Naive thymus-derived CD8-positive, alpha-beta T cell (primary cell): ENCODE data around the gene RHEB. TPM values are rescaled to one million over a fixed set of nuclear protein-coding genes. Genes with fewer than 3 reads are reported as not detected.
A peak's percentile ranks its signal among the peaks of the same experiment; 100 is the strongest.

Source experiments
- ATAC-seq, 2 donors: fragments of 150-1000 bp; cut with Tn5 transposase in 1 of 2; sonication (Bioruptor Pico), chemical (Tn5 transposase) in 1 of 2; 1 replicate in 1 of 2; 2 replicates in 1 of 2; pipeline ENCODE4 v1.10.0; 2021; ENCODE audit warnings: mild to moderate bottlenecking in 2 of 2, moderate library complexity in 2 of 2
- POLR2A ChIA-PET: fragments of 350-600 bp; sonication (Branson Sonifier 250); formaldehyde crosslinking; loops from one replicate; lab custom pipeline; 2021; ENCODE audit warnings: antibody characterized with exemption; lab: Charles Lee
- DNase-seq, 10 donors: peaks; one replicate each; pipeline versions ENCODE4 v3.0.0 to v3.0.0-alpha.2; 2020 to 2022
- H3K27ac Mint-ChIP-seq, 10 donors: one replicate each; pipeline ENCODE4 v1.8.0; 2020 to 2022; ENCODE audit warnings: mild to moderate bottlenecking in 10 of 10, mixed read lengths in 10 of 10, moderate library complexity in 4 of 10, inconsistent platforms in 1 of 10
- H3K27me3 Mint-ChIP-seq, 5 donors: one replicate each; pipeline ENCODE4 v1.8.0; 2021 to 2022; ENCODE audit warnings: mixed read lengths in 5 of 5
- H3K36me3 Mint-ChIP-seq, 3 donors: one replicate each; pipeline ENCODE4 v1.8.0; 2020 to 2022; ENCODE audit warnings: mixed read lengths in 3 of 3, mild to moderate bottlenecking in 2 of 3, inconsistent platforms in 1 of 3
- H3K4me1 Mint-ChIP-seq, 4 donors: one replicate each; pipeline ENCODE4 v1.8.0; 2021 to 2022; ENCODE audit warnings: mixed read lengths in 4 of 4
- H3K4me3 Mint-ChIP-seq, 10 donors: one replicate each; pipeline ENCODE4 v1.8.0; 2020 to 2022; ENCODE audit warnings: mild to moderate bottlenecking in 10 of 10, mixed read lengths in 10 of 10, moderate library complexity in 6 of 10, inconsistent platforms in 1 of 10
- H3K9me3 Mint-ChIP-seq, 9 donors: one replicate each; pipeline ENCODE4 v1.8.0; 2020 to 2022; ENCODE audit warnings: mixed read lengths in 9 of 9, mild to moderate bottlenecking in 3 of 9, inconsistent platforms in 1 of 9, moderate library complexity in 1 of 9
- polyA plus RNA-seq, 3 donors: library from polyadenylated mRNA; unstranded; fragments of 300-500 nt; fragmentation: Illumina TruSeq; gene quantifications; one replicate each; pipeline ENCODE4 v1.2.3, GENCODE V29; 2021
- total RNA-seq, 8 experiments: library from RNA in 2 of 8; stranded (reverse) in 2 of 8; gene quantifications; one replicate each; pipeline ENCODE4 v1.2.3 and lab custom pipeline; 2021 to 2026

The RHEB gene
- total and polyA plus RNA-seq, 5 experiments from 2014 or later, result 31.2 to 48.8 (median 43.7) TPM

DNA sequence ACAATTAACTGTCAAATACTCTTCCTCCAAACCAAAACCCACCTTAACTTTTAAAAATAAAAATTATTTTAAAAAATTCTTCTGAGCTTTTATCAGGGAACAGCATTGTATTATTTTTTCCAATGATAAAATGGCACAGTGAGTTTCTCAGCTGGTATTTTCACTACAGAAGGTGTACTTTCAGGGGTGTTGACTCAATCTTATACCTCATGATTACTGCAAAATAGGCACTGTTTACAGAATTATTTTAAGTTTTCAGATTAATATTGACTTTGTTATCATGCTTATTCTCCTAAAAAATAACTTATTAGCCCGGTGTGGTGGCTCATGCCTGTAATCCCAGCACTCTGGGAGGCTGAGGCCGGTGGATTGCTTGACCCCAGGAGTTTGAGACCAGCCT is 24.3 kb downstream of the RHEB start:
- POLR2A ChIA-PET, result no interaction called here
- H3K27ac Mint-ChIP-seq, result no peak overlapping the region
- no peaks in the 10 kb centered on the region for H3K27me3 Mint-ChIP-seq
- ATAC-seq (no peak), DNase-seq (no peak)
- H3K4me3 Mint-ChIP-seq, result no peak overlapping the region
- H3K9me3 Mint-ChIP-seq, result no peaks in the 10 kb centered on the region
- H3K4me1 Mint-ChIP-seq, result peaks cover 34 to 70% (median 65%) of the 10 kb centered on the region in 4 donors
- H3K36me3 Mint-ChIP-seq, result peaks cover 0 to 7% (median 0%) of the 10 kb centered on the region in 3 donors

GRCh38 chr7:151494298-151495284 is 25.1 kb downstream of the RHEB start:
- POLR2A ChIA-PET, result no interaction called here
- H3K27ac Mint-ChIP-seq, result peak overlapping the region in 6 of 10 donors; percentile 17 to 77 (median 53)
- DNase-seq (no peak), ATAC-seq (no peak)
- peaks cover 32 to 63% (median 59%) of the 10 kb centered on the region in 4 donors for H3K4me1 Mint-ChIP-seq
- no peaks in the 10 kb centered on the region for H3K27me3 Mint-ChIP-seq
- H3K9me3 Mint-ChIP-seq, result no peaks in the 10 kb centered on the region
- H3K4me3 Mint-ChIP-seq, result peak overlapping the region in 4 of 10 donors; percentile 8 to 43 (median 18)
- peaks cover 0 to 14% (median 0%) of the 10 kb centered on the region in 3 donors for H3K36me3 Mint-ChIP-seq

DNA sequence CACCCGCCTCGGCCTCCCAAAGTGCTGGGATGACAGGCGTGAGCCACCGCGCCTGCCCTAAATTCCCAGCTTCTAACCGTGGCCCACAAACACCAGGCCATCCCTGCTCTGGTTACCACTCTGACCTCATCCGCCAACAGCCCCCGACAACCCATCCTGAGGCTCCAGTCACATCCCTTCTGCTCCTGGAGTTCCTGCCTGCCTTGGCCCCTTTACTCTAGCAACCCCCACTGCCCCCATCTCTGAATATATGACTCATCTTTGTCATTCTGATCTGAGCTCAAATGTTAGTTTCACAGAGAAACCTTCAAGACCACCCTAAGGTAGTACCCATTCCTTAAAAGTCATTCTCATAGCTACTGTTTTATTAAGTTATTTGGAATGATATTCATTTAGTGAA is 26.6 kb downstream of the RHEB start:
- ATAC-seq (no peak), DNase-seq (no peak)
- Mint-ChIP-seq H3K27me3 (no peaks in the 10 kb centered on the region), H3K27ac (peak overlapping the region in 2 of 10 donors; percentile 49 to 74), H3K4me3 (no peak overlapping the region), H3K9me3 (no peaks in the 10 kb centered on the region), H3K4me1 (peaks cover 24 to 50% (median 46%) of the 10 kb centered on the region in 4 donors), H3K36me3 (peaks cover 4 to 29% (median 4%) of the 10 kb centered on the region in 3 donors)
- POLR2A ChIA-PET, result no interaction called here

GRCh38 chr7:151491859-151492258 is 27.8 kb downstream of the RHEB start:
- Mint-ChIP-seq H3K9me3 (no peaks in the 10 kb centered on the region), H3K27me3 (no peaks in the 10 kb centered on the region), H3K4me1 (peaks cover 16 to 38% (median 35%) of the 10 kb centered on the region in 4 donors), H3K4me3 (no peak overlapping the region), H3K36me3 (peaks cover 4 to 41% (median 4%) of the 10 kb centered on the region in 3 donors), H3K27ac (no peak overlapping the region)
- no peak for DNase-seq
- no peak for ATAC-seq
- POLR2A ChIA-PET, result interaction anchor here (0.7 kb wide), 1 partner anchor 1162 kb away, joined by 3 read pairs; no protein-coding TSS in a partner anchor

GRCh38 chr7:151490456-151491105 is 29.1 kb downstream of the RHEB start:
- POLR2A ChIA-PET, result no interaction called here
- H3K4me3 Mint-ChIP-seq, result no peak overlapping the region
- no peak for DNase-seq
- H3K9me3 Mint-ChIP-seq, result no peaks in the 10 kb centered on the region
- no peak for ATAC-seq
- H3K27ac Mint-ChIP-seq, result peak overlapping the region in 2 of 10 donors; percentile 42 to 48
- H3K36me3 Mint-ChIP-seq, result peaks cover 4 to 54% (median 7%) of the 10 kb centered on the region in 3 donors
- peaks cover 17 to 33% (median 28%) of the 10 kb centered on the region in 4 donors for H3K4me1 Mint-ChIP-seq
- no peaks in the 10 kb centered on the region for H3K27me3 Mint-ChIP-seq

GRCh38 chr7:151489498-151489897 is 30.2 kb downstream of the RHEB start:
- DNase-seq, result no peak
- POLR2A ChIA-PET, result no interaction called here
- peaks cover 19 to 29% (median 27%) of the 10 kb centered on the region in 4 donors for H3K4me1 Mint-ChIP-seq
- peaks cover 4 to 64% (median 10%) of the 10 kb centered on the region in 3 donors for H3K36me3 Mint-ChIP-seq
- H3K27me3 Mint-ChIP-seq, result no peaks in the 10 kb centered on the region
- ATAC-seq, result no peak
- no peak overlapping the region for H3K27ac Mint-ChIP-seq
- H3K9me3 Mint-ChIP-seq, result no peaks in the 10 kb centered on the region
- H3K4me3 Mint-ChIP-seq, result no peak overlapping the region

GRCh38 chr7:151488096-151488495 is 31.6 kb downstream of the RHEB start:
- DNase-seq (no peak), ATAC-seq (no peak)
- POLR2A ChIA-PET, result no interaction called here
- Mint-ChIP-seq H3K4me1 (peaks cover 15 to 21% (median 17%) of the 10 kb centered on the region in 4 donors), H3K36me3 (peaks cover 5 to 77% (median 14%) of the 10 kb centered on the region in 3 donors), H3K27ac (no peak overlapping the region), H3K27me3 (no peaks in the 10 kb centered on the region), H3K9me3 (no peaks in the 10 kb centered on the region), H3K4me3 (no peak overlapping the region)

- Mint-ChIP-seq H3K27ac (peak overlapping the region in 2 of 10 donors; percentile 32 to 46), H3K36me3 (peaks cover 9 to 86% (median 14%) of the 10 kb centered on the region in 3 donors), H3K27me3 (no peaks in the 10 kb centered on the region), H3K9me3 (no peaks in the 10 kb centered on the region), H3K4me3 (no peak overlapping the region), H3K4me1 (peaks cover 18 to 22% (median 21%) of the 10 kb centered on the region in 4 donors)
- POLR2A ChIA-PET, result no interaction called here
- no peak for ATAC-seq
- DNase-seq, result no peak
Measured at GRCh38 chr7:151487228-151487627, 32.5 kb downstream of the RHEB start.

DNA sequence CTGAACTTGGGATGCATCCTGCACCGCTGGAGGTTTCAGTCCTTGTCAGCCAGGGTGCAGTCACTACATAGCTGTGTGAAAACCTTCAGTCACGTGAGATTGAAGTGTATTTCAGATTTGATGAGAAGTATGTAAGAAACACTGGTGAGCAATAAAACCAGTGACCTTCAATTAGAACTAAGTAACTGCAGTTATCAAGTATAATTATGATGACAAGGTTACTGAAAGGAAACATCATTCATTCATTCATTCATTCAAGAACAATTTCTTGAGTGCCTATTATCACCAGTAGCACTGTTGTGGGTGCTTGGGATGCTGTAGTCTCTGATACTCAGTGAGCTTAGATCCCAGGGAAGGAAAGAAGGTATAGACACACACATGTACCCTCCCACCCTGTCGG is 33.6 kb downstream of the RHEB start:
- DNase-seq (no peak), ATAC-seq (no peak)
- POLR2A ChIA-PET, result no interaction called here
- Mint-ChIP-seq H3K27me3 (no peaks in the 10 kb centered on the region), H3K4me3 (no peak overlapping the region), H3K9me3 (no peaks in the 10 kb centered on the region), H3K4me1 (peaks cover 20 to 22% (median 20%) of the 10 kb centered on the region in 4 donors), H3K36me3 (peaks cover 9 to 94% (median 14%) of the 10 kb centered on the region in 3 donors), H3K27ac (peak overlapping the region in 1 of 10 donors; percentile 33)

DNA sequence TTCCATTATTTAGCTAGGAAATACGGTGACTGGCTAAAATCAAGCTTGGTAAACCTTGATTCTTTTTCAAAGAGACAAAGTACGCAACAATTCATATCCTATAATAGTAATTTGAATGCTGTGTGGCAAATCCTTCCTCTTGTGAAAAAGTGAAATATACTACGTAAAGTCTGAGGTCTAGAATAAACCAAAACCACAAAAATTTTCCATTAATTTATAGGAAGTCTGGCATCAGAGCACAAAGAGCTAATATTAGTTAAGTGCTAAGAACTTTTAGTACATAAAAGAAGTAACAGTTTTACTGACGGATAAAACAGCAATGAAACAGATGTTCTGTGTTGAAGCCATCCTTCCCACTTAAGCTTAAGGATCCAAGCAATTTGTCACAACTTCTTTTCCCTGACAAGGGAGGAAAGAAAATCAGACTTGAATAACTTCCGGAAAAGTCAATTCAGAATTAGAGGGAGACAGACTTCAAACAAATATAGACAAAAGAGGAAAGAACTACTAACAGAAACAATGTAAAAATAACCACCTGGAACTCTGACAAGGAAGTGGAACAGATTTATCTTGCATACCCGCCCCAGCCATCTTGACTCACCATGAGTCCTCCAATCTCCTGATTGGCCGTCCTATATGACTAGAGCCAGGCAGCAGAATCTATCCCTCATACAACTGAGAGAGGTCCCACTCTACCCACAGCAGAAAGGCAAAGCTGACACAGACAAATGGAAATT is 34.6 kb downstream of the RHEB start:
- ATAC-seq (no peak), DNase-seq (no peak)
- Mint-ChIP-seq H3K27me3 (no peaks in the 10 kb centered on the region), H3K4me3 (no peak overlapping the region), H3K36me3 (peaks cover 9 to 88% (median 14%) of the 10 kb centered on the region in 3 donors), H3K9me3 (no peaks in the 10 kb centered on the region), H3K27ac (peak overlapping the region in 1 of 10 donors; percentile 13), H3K4me1 (peaks cover 20 to 22% (median 20%) of the 10 kb centered on the region in 4 donors)
- POLR2A ChIA-PET, result no interaction called here

DNA sequence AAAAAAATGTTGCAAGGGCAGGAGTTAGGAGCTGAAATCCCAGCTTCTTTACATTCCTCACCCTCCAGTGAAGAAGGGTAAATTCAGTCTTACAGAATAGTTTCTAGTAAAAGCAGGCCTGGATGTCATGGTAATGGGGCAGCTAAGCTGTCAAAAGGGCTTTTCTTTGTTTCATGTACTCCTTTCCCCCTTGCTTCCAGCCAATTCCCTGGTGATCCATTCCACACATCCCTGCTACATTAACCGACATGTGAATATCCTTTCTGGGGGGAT is 36.0 kb downstream of the RHEB start:
- Mint-ChIP-seq H3K27me3 (no peaks in the 10 kb centered on the region), H3K4me1 (peaks cover 20 to 34% (median 24%) of the 10 kb centered on the region in 4 donors), H3K27ac (no peak overlapping the region), H3K36me3 (peaks cover 5 to 85% (median 10%) of the 10 kb centered on the region in 3 donors), H3K4me3 (no peak overlapping the region), H3K9me3 (no peaks in the 10 kb centered on the region)
- POLR2A ChIA-PET, result no interaction called here
- ATAC-seq, result no peak
- no peak for DNase-seq

DNA sequence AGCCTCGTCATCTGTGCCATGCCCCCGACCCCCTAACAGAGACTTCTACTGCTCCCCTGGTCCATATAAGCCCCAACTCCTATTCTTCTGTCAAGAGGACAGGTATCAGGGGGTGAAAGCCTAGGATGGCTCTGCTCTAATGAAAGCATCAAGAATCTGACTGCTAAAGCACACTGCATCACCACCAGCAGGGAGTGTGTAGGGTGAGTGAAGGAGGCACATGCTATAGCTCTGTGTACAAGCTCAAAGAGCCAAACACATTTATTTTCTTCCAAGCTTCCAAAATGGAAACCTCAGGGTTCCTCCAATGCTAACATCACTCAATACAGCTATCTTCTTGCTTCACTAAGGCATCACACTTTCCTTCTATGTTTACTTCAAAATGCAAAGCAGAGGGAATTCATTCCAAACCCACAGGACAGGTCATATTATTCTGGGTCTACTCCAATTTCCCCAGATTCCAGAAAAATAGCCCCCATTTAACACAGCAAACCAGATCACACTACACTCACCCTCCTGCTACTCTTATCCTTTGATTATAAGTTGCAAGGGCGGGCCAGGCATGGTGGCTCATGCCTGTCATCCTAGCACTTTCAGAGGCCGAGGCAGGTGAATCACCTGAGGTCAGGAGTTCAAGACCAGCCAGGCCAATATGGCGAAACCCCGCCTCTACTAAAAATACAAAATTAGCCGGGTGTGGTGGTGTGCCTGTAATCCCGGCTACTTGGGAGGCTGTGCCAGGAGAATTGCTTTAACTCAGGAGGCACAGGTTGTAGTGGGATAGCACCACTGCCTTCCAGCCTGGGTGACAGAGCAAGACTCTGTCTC is 36.6 kb downstream of the RHEB start:
- no peak overlapping the region for H3K4me3 Mint-ChIP-seq
- no peaks in the 10 kb centered on the region for H3K27me3 Mint-ChIP-seq
- peaks cover 20 to 34% (median 24%) of the 10 kb centered on the region in 4 donors for H3K4me1 Mint-ChIP-seq
- POLR2A ChIA-PET, result no interaction called here
- H3K9me3 Mint-ChIP-seq, result no peaks in the 10 kb centered on the region
- no peak for DNase-seq
- ATAC-seq, result no peak
- H3K36me3 Mint-ChIP-seq, result peaks cover 5 to 83% (median 10%) of the 10 kb centered on the region in 3 donors
- peak overlapping the region in 2 of 10 donors; percentile 17 to 42 for H3K27ac Mint-ChIP-seq
